Measurements from ENCODE around the gene ZEB1. TPM values are rescaled to one million over a fixed set of nuclear protein-coding genes. Genes with fewer than 3 reads are reported as not detected.
A peak's percentile ranks its signal among the peaks of the same experiment; 100 is the strongest.

ZEB1 gene
- total RNA-seq, 2 donors from 2014 or later: 0.84 TPM

DNA sequence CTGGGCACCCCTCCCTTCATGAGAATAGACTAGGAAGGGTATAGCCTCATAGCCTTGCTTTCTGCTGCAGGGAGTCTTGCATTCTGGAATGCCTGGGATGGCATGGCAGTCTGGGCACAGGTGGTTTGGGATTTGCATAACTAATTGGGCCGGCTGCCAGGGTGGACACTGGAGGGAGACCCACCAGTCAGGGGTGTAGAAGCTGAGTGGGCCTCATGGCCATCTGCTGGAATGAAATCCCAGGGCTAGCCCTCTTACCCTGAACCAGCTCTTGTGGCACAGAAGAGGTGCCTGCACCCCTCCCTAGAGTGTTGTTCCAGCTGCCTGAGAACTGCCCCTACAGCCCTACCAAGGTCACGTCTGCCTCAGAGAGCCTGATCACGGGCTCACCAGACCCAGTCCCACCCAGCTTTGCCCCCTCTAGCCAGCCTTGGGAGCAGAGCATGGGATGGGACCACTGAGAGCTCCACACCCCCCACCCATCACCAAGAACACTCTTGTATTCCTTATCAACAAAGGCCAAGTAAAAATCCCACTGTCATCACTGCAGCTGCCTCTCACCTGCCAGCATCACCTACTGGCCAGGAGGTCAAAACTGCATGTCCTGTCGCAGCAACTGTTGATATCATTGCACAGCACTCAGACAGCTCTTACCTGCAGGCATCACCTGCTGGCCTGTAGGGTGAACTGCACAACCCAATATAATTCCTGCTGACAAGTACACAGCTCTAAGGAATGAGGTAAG is 148.9 kb downstream of the ZEB1 start:
- H3K27me3 Mint-ChIP-seq (ENCODE audit: insufficient read depth): no peaks in the 10 kb centered on the region
- no peaks in the 10 kb centered on the region for H3K4me1 Mint-ChIP-seq
- peaks cover 20% of the 10 kb centered on the region for H3K9me3 Mint-ChIP-seq
- TF ChIP-seq, protein P1, sequence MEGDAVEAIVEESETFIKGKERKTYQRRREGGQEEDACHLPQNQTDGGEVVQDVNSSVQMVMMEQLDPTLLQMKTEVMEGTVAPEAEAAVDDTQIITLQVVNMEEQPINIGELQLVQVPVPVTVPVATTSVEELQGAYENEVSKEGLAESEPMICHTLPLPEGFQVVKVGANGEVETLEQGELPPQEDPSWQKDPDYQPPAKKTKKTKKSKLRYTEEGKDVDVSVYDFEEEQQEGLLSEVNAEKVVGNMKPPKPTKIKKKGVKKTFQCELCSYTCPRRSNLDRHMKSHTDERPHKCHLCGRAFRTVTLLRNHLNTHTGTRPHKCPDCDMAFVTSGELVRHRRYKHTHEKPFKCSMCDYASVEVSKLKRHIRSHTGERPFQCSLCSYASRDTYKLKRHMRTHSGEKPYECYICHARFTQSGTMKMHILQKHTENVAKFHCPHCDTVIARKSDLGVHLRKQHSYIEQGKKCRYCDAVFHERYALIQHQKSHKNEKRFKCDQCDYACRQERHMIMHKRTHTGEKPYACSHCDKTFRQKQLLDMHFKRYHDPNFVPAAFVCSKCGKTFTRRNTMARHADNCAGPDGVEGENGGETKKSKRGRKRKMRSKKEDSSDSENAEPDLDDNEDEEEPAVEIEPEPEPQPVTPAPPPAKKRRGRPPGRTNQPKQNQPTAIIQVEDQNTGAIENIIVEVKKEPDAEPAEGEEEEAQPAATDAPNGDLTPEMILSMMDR (conservative IDR thresholded peaks at IDR 0.05): peak; percentile 87
- Histone ChIP-seq H3K4me1 (ENCODE audit: control insufficient read depth, insufficient read depth, low read length) (no peaks in the 10 kb centered on the region), H3K36me3 (ENCODE audit: control insufficient read depth, insufficient read depth, low read length) (peaks cover 11% of the 10 kb centered on the region), H3K27ac (ENCODE audit: low read depth, low read length) (no peak overlapping the region), H3K9ac (ENCODE audit: extremely low read depth, low read length, poor library complexity, severe bottlenecking) (no peak overlapping the region), H3K9me3 (ENCODE audit: control insufficient read depth, low read length) (peaks cover 25% of the 10 kb centered on the region), H3K27me3 (ENCODE audit: control insufficient read depth, insufficient read depth, low read length, poor library complexity, severe bottlenecking) (no peaks in the 10 kb centered on the region), H3K4me3 (ENCODE audit: low read length) (no peak overlapping the region)
- peak; percentile 82 for DNase-seq
- 84 to 100% methylated on average over 1 to 4 of the region's 4 CpGs for WGBS, 2 experiments (ENCODE audit: insufficient coverage in 1 of 2, insufficient read length in 1 of 2)
- no peaks in the 10 kb centered on the region for H3K36me3 Mint-ChIP-seq (ENCODE audit: low read depth)
- peak overlapping the region; percentile 77 for H3K27ac Mint-ChIP-seq
- no peak overlapping the region for H3K4me3 Mint-ChIP-seq

DNA sequence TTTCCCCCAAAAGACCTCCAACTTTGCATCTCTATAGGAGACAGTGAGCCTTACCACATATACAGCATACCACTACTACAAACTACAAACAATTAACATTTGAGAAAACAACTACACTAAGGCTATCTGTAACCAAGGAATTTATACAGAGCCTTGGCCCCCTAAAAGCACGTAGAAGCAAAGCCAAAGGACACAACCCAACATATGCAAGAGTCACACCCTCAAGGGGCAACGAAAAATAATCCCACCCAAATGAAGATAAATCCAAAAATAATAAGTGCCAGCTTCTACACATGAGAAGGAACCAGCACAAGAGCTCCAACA is 149.5 kb downstream of the ZEB1 start:
- Mint-ChIP-seq H3K9me3 (peaks cover 20% of the 10 kb centered on the region), H3K27ac (no peak overlapping the region), H3K27me3 (ENCODE audit: insufficient read depth) (no peaks in the 10 kb centered on the region), H3K4me3 (no peak overlapping the region), H3K36me3 (ENCODE audit: low read depth) (no peaks in the 10 kb centered on the region), H3K4me1 (no peaks in the 10 kb centered on the region)
- 78 to 88% methylated on average over 1 to 2 of the region's 2 CpGs for WGBS, 2 experiments (ENCODE audit: insufficient coverage in 1 of 2, insufficient read length in 1 of 2)
- Histone ChIP-seq H3K36me3 (ENCODE audit: control insufficient read depth, insufficient read depth, low read length) (peaks cover 11% of the 10 kb centered on the region), H3K9me3 (ENCODE audit: control insufficient read depth, low read length) (peaks cover 25% of the 10 kb centered on the region), H3K9ac (ENCODE audit: extremely low read depth, low read length, poor library complexity, severe bottlenecking) (no peak overlapping the region), H3K4me1 (ENCODE audit: control insufficient read depth, insufficient read depth, low read length) (no peaks in the 10 kb centered on the region), H3K4me3 (ENCODE audit: low read length) (no peak overlapping the region), H3K27me3 (ENCODE audit: control insufficient read depth, insufficient read depth, low read length, poor library complexity, severe bottlenecking) (no peaks in the 10 kb centered on the region), H3K27ac (ENCODE audit: low read depth, low read length) (no peak overlapping the region)
- TF ChIP-seq, protein P1 (conservative IDR thresholded peaks at IDR 0.05): peak; percentile 10
- no peak for DNase-seq

DNA sequence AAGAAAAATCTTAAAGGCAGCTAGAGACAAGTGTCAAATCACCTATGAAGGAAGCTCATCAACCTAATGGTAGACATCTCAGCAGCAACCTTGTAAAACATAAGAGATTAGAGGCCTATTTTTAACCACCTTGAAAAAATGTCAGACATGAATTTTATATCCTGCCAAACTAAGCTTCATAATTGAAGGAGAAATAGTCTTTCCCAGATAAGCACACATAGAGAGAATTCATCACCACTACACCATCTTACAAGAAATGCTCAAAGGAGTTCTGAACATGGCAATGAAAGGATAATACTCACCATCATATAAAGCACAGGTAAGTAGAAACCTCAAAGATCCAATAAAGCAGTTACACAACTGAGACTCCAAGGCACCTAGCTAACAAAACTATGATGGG is 156.5 kb downstream of the ZEB1 start:
- no peak overlapping the region for H3K9ac ChIP-seq (ENCODE audit: extremely low read depth, low read length, poor library complexity, severe bottlenecking)
- Mint-ChIP-seq H3K27ac (no peak overlapping the region), H3K9me3 (peaks cover 8% of the 10 kb centered on the region), H3K36me3 (ENCODE audit: low read depth) (no peaks in the 10 kb centered on the region), H3K4me1 (no peaks in the 10 kb centered on the region), H3K27me3 (ENCODE audit: insufficient read depth) (peaks cover 5% of the 10 kb centered on the region), H3K4me3 (no peak overlapping the region)
- no peak overlapping the region for H3K27ac ChIP-seq (ENCODE audit: low read depth, low read length)
- H3K4me3 ChIP-seq (ENCODE audit: low read length): no peak overlapping the region
- no peaks in the 10 kb centered on the region for H3K9me3 ChIP-seq (ENCODE audit: control insufficient read depth, low read length)
- TF ChIP-seq, protein P1 (conservative IDR thresholded peaks at IDR 0.05): no peak
- no peaks in the 10 kb centered on the region for H3K4me1 ChIP-seq (ENCODE audit: control insufficient read depth, insufficient read depth, low read length)
- H3K27me3 ChIP-seq (ENCODE audit: control insufficient read depth, insufficient read depth, low read length, poor library complexity, severe bottlenecking): no peaks in the 10 kb centered on the region
- H3K36me3 ChIP-seq (ENCODE audit: control insufficient read depth, insufficient read depth, low read length): no peaks in the 10 kb centered on the region
- no peak for DNase-seq

Data from endodermal cell (in vitro differentiated cells).